ENCODE data around the gene LCN2. TPM values are rescaled to one million over a fixed set of nuclear protein-coding genes. Genes with fewer than 3 reads are reported as not detected.

The LCN2 gene
- total RNA-seq, 1 donor from 2014 or later, result not detected

DNA sequence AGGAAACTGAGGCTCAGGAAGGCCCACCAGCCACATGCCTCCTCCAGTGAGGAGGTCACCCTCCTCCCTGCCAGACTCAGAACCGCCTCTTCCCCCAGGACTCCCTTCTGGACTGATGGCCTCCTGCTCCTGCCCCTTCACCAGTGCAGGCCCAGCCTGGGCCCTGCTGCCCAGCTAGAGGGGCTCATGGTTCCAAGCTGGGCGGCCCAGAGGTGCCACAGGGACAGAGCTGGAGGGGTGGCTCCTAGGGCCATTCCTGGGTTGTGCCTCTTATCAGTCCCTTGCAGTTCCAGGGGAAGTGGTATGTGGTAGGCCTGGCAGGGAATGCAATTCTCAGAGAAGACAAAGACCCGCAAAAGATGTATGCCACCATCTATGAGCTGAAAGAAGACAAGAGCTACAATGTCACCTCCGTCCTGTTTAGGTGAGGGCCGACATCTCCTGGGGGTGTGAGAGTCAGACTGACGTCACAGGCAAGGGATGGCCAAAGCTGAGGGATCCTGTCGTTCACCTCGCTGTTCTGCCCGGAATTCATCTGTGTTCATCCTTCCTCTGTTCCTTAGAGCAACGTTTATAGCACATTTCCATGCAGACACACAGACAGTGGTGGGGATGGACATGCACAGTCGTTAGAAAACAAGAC, 819 bp downstream of the LCN2 start:
- DNase-seq (ENCODE audit: low spot score), result no peak

DNA sequence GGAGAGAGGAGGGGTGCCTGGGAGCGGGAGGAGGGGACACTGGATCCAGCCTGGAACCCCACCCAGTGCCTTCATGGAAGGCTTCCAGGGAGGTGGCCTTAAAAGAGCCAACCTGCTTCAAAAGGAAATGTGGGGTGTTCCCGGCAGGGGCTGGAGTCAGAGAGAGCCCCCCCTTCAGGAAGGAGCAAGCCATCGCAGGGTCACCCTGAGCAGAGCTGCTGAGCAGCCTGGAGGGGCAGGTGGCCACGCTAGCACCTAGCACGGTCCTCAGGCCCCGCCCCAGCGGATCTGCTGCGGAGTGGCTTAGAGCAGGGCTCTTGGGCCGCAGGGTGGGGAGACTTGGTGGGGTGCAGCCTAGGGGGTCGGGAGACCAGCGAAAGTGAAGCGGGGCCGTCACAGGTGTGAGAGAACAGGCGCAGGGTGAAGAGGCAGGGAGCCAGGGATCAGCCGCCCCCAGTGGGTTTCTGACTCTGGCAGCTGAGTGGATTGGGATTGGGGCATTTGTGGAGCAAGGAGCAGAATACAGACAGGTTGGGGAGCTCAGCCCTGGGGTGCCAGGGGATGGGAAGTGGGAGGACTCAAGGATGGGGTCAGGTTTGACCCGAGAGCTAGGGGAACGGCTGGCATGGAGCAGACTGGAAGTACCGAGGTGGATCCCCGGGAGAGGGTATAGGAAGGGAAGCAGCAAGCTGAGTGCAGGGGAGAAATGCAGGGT, 1.5 kb downstream of the LCN2 start:
- peak; percentile 36 for DNase-seq (ENCODE audit: low spot score)

GRCh38 chr9:128151309-128152132, 2.3 kb downstream of the LCN2 start:
- DNase-seq (ENCODE audit: low spot score), result no peak

GRCh38 chr9:128152133-128153059, 3.1 kb downstream of the LCN2 start:
- DNase-seq (ENCODE audit: low spot score), result no peak

- no peak for DNase-seq (ENCODE audit: low spot score)
Observed at GRCh38 chr9:128153060-128153946, 4.0 kb downstream of the LCN2 start.

DNA sequence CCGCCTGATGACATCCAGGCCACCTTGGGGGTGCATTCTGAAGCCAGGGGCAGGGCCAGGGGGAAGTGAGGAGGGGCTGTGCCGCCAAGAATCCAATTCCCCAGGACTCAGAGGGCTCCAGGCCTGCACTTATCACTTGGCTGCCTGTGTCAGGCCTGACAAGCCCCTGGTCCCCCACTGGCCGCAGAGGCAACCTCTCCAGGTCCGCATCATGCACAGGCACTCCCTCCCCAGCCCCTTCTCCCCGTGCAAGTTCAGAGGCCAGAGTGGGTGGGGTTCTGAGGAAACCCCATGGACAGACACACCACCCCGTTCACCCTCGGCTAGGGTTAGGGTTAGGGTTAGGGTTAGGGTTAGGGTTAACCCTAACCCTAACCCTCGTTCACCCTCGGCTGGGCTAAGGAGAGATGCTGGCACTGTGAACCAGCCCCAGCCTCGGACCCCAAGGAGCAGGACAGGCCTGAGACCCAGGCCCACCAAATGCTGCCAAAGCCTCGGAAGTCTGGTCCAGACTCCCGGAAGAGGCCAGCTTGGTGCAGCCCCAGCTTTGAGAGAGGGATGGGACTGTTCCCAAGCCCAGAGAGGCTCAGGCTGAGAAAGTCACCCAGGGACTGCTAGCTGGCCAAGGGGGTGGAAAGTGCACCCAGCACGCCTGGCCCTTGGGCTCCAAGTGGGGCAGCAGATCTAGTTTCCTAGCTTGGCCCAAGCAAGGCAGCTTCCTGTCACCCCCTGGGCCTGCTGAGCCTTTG, 4.9 kb downstream of the LCN2 start:
- no peak for DNase-seq (ENCODE audit: low spot score)

GRCh38 chr9:128155736-128156500, 6.7 kb downstream of the LCN2 start:
- no peak for DNase-seq (ENCODE audit: low spot score)

GRCh38 chr9:128159522-128159783, 10.2 kb downstream of the LCN2 start:
- DNase-seq (ENCODE audit: low spot score), result no peak

- DNase-seq (ENCODE audit: low spot score), result peak; percentile 96
Observed at GRCh38 chr9:128159784-128160602, 10.7 kb downstream of the LCN2 start, which contains the start of gene BBLN. BBLN (plus strand) TSS chr9:128160265; CDS start chr9:128160408, 143 bp downstream.

DNA sequence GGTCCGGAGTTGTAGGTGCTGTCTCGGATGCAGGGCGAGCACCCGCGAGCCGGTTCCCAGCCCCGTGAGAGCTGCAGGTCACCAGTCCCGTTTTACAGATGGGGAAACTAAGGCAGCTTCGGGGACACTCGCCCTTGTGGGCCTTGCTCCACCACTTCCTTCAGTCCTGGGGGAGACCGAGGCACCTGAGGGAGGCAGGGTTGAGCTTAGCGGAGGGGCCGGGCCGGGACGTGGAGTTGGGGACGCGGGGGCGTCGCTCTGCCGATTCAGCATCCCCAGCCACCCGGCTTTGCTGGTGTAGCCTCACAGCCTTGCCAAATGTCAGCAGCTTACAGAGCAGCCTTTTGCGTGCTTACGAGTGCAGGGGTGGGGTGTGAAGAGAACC, 11.3 kb downstream of the LCN2 start:
- peak; percentile 23 for DNase-seq (ENCODE audit: low spot score)

- no peak for DNase-seq (ENCODE audit: low spot score)
Observed at GRCh38 chr9:128161215-128161902, 12.1 kb downstream of the LCN2 start.

GRCh38 chr9:128162215-128163026, 13.2 kb downstream of the LCN2 start:
- no peak for DNase-seq (ENCODE audit: low spot score)

DNA sequence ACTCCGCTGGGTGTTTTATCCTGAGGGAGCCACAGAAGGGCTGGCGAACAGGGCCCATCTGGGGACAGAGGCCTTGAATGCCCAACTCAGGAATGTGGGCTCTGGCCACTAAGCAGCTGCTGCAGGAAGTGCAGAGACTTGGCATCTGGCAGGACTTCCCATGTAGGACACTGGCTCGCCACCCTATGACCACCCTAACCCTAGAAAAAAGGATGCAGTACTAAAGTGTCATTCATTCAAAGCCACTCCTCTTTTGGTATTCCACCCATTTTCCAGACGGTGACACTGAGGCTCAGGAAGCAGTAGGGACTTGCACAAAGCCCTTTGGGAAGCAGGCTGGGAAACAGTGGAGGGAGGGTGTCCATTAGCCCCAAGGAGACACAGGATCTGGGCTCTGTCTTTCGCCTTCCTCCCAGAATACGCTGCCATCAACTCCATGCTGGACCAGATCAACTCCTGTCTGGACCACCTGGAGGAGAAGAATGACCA, 13.8 kb downstream of the LCN2 start:
- no peak for DNase-seq (ENCODE audit: low spot score)

GRCh38 chr9:128163523-128164306, 14.5 kb downstream of the LCN2 start:
- no peak for DNase-seq (ENCODE audit: low spot score)

DNA sequence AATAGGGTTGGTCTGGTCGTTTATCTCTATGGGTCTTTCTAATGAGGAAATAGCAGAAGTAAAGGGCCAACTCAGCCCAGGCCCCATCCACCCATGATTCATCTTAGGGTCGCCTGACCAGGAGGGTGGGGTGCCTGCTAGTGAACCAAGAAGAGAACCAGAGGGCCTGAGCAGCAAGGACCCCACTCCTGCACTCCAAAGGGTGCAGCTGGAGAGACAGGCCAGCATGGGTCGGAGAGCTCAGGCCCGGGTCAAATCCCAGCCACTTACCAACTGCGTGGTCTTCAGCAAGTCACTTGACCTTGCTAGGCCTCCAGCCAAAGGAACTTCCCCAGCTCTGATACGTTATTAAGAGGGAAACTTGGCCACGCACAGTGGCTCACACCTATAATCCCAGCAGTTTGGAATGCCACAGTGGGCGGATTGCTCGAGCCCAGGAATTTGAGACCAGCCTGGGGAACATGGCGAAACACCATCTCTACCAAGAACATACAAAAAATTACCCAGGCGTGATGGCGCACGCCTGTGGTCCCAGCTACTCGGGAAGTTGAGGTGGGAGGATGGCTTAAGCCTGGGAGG, 15.1 kb downstream of the LCN2 start:
- no peak for DNase-seq (ENCODE audit: low spot score)

Data from umbilical cord (tissue), 2 donors.